Left lung (tissue), 10 donors: Measurements from ENCODE around the gene NFKBIA. TPM values are rescaled to one million over a fixed set of nuclear protein-coding genes. Genes with fewer than 3 reads are reported as not detected.

ENCODE experiments used
- ATAC-seq: fragments of 200-7000 bp; cut with Tn5 transposase; one replicate; pipeline ENCODE4 v1.9.1; 2020; ENCODE audit warnings: moderate library complexity
- DNase-seq, 4 donors: peaks; one replicate each; pipeline ENCODE4 v3.0.0-alpha.2; 2013 to 2020
- H3K27ac ChIP-seq, 2 donors: fragments of 200-600 bp; sonication (generic) in 1 of 2; one replicate each; pipeline versions ENCODE4 v1.5.0 to v1.8.0; 2020 to 2021
- H3K27me3 ChIP-seq, 2 donors: fragments of 200-600 bp; sonication (generic) in 1 of 2; one replicate each; pipeline versions ENCODE4 v1.5.0 to v1.8.0; 2020 to 2021
- H3K36me3 ChIP-seq, 2 donors: fragments of 200-600 bp; sonication (generic) in 1 of 2; one replicate each; pipeline versions ENCODE4 v1.5.0 to v1.8.0; 2020 to 2021
- H3K4me1 ChIP-seq, 2 donors: fragments of 200-600 bp; one replicate each; pipeline ENCODE4 v1.8.0; 2021
- H3K4me3 ChIP-seq, 2 donors: fragments of 200-600 bp; sonication (generic) in 1 of 2; one replicate each; pipeline versions ENCODE4 v1.5.0 to v1.8.0; 2020 to 2021; ENCODE audit warnings: mild to moderate bottlenecking in 1 of 2
- H3K9me3 ChIP-seq, 2 donors: fragments of 200-600 bp; sonication (generic) in 1 of 2; one replicate each; pipeline versions ENCODE4 v1.5.0 to v1.8.0; 2020 to 2021
- CTCF ChIP-seq, 2 donors: fragments of 200-600 bp; sonication (generic) in 1 of 2; IDR thresholded peaks; one replicate each; pipeline versions ENCODE4 v1.5.0 to v1.8.0; 2021; ENCODE audit warnings: antibody characterized with exemption in 2 of 2
- intact Hi-C, 2 donors: fragments of 100-400 bp; cut with DNase I; formaldehyde crosslinking; loops; one replicate each; pipeline versions ENCODE4 v1.11.2 to v1.14.2; 2022
- polyA plus RNA-seq, 6 donors: library from polyadenylated mRNA; unstranded; fragments of 120-200 nt; gene quantifications; one replicate each; pipeline ENCODE4 v1.2.1, GENCODE V29; 2013; ENCODE audit not compliant: insufficient read length in 6 of 6
- total RNA-seq, 2 donors: library from RNA; stranded (reverse); fragmentation: NEBNext Ultra II Directional; extraction: Animal tissue kit (Norgen Biotek cat#: 25700); gene quantifications; one replicate each; pipeline ENCODE4 v1.2.1, GENCODE V29; 2021
- donor health status: DM: no; HTN: yes; CAD: no.
- donor health status: DM: no; HTN: no; CAD: no.

Gene NFKBIA
- total and polyA plus RNA-seq, 8 donors: 74.7 to 348 (median 99.7) TPM

DNA sequence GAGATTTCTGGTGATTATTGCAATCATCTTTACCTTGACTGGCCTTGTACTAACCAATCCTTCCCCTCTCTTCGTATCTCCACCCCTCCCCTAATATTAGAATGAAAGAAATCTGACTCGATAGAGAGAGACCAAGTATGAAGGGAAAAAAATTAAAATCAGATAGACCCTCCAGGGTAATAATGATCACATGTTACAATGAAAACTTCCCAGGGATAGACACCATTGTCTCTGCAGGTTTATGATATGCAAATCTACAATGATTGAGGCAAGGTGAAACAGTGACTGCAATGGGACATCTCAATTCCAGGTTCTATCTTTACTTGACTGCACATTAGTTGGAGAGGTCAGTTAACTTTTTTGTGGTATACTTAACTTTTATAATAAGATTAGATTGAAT, 1.5 kb upstream of the NFKBIA start:
- H3K9me3 ChIP-seq: no peaks in the 10 kb centered on the region
- H3K27ac ChIP-seq: peak overlapping the region; percentile 99
- no peaks in the 10 kb centered on the region for H3K27me3 ChIP-seq
- TF ChIP-seq CTCF (IDR thresholded peaks at IDR 0.05): no peak
- peaks cover 28 to 32% of the 10 kb centered on the region in 2 donors for H3K4me1 ChIP-seq
- no peak for DNase-seq
- peaks cover 16 to 27% of the 10 kb centered on the region in 2 donors for H3K36me3 ChIP-seq
- intact Hi-C loops: loop anchor here in 1 of 2 donors (10.0 kb wide), 1 partner anchor 191 kb away; no protein-coding TSS in a partner anchor
- ATAC-seq: no peak
- peak overlapping the region in 1 of 2 donors; percentile 100 for H3K4me3 ChIP-seq

GRCh38 chr14:35405304-35405996, 901 bp upstream of the NFKBIA start:
- ATAC-seq (peak; percentile 0), DNase-seq (no peak)
- Histone ChIP-seq H3K9me3 (no peaks in the 10 kb centered on the region), H3K27ac (peak overlapping the region; percentile 99), H3K36me3 (peaks cover 16 to 33% of the 10 kb centered on the region in 2 donors), H3K4me1 (peaks cover 34 to 39% of the 10 kb centered on the region in 2 donors), H3K27me3 (no peaks in the 10 kb centered on the region), H3K4me3 (peak overlapping the region; percentile 89 to 100)
- TF ChIP-seq CTCF (IDR thresholded peaks at IDR 0.05): no peak
- intact Hi-C loops: loop anchor here in 1 of 2 donors (10.0 kb wide), 1 partner anchor 191 kb away; no protein-coding TSS in a partner anchor

- Histone ChIP-seq H3K9me3 (no peaks in the 10 kb centered on the region), H3K27me3 (no peaks in the 10 kb centered on the region), H3K4me1 (peaks cover 35 to 55% of the 10 kb centered on the region in 2 donors), H3K36me3 (peaks cover 16 to 41% of the 10 kb centered on the region in 2 donors), H3K4me3 (peak overlapping the region; percentile 89 to 100), H3K27ac (peak overlapping the region; percentile 99)
- TF ChIP-seq CTCF (IDR thresholded peaks at IDR 0.05): peak in 1 of 2 donors; percentile 26
- DNase-seq (peak; percentile 92 to 99 (median 96)), ATAC-seq (peak; percentile 76)
- intact Hi-C loops: loop anchor here in 1 of 2 donors (5.0 to 10.0 kb wide), 2 partner anchors 67 to 189 kb away; no protein-coding TSS in a partner anchor
These were observed 723 bp downstream of the NFKBIA start for GRCh38 chr14:35403603-35404448.

- H3K36me3 ChIP-seq: peaks cover 16 to 41% of the 10 kb centered on the region in 2 donors
- peak overlapping the region; percentile 99 for H3K27ac ChIP-seq
- H3K27me3 ChIP-seq: no peaks in the 10 kb centered on the region
- peaks cover 39 to 62% of the 10 kb centered on the region in 2 donors for H3K4me1 ChIP-seq
- TF ChIP-seq CTCF (IDR thresholded peaks at IDR 0.05): no peak
- H3K9me3 ChIP-seq: no peaks in the 10 kb centered on the region
- peak overlapping the region; percentile 89 to 100 for H3K4me3 ChIP-seq
- intact Hi-C loops: loop anchor here in 1 of 2 donors (5.0 to 10.0 kb wide), 2 partner anchors 66 to 188 kb away; no protein-coding TSS in a partner anchor
- peak in 1 of 4 donors; percentile 84 for DNase-seq
- ATAC-seq: peak; percentile 6
These were observed 1.4 kb downstream of the NFKBIA start for GRCh38 chr14:35403114-35403602.
